Measurements from ENCODE around the gene LMF1. TPM values are rescaled to one million over a fixed set of nuclear protein-coding genes. Genes with fewer than 3 reads are reported as not detected.

Gene LMF1
- total and polyA plus RNA-seq, 9 of the 15 experiments (the other 6 are each of a cell fraction or from before 2014, with no cell fraction given): 0.11 to 1.6 (median 0.55) TPM; not detected in 1

- BruUV-seq (replicated peaks): no TSS peak
- no peak overlapping the region for H3K27ac ChIP-seq (ENCODE audit: extremely low read depth, low read depth, low read length)
- intact Hi-C loops (cut with micrococcal nuclease) (no loop called here), in situ Hi-C loops (cut with MboI) (no loop called here)
- H2AFZ ChIP-seq (ENCODE audit: low read depth, low read length): no peak overlapping the region
- no peaks in the 10 kb centered on the region for H3K36me3 ChIP-seq (ENCODE audit: control insufficient read depth, insufficient read depth, low read length)
- H3K9me3 ChIP-seq (replicated peaks; ENCODE audit: control insufficient read depth, insufficient read depth, low read depth, low read length): no peaks in the 10 kb centered on the region
- peaks cover 5% of the 10 kb centered on the region; the same call in 1 of the 2 replicates for H4K20me1 ChIP-seq (replicated peaks; ENCODE audit: control insufficient read depth, insufficient read depth, low read length)
- H3K9me1 ChIP-seq (ENCODE audit: control insufficient read depth, insufficient read depth, low read length): no peaks in the 10 kb centered on the region
- FAIRE-seq (no peak), DNase-seq (ENCODE audit: extremely low read depth in 1 of 4, low spot score in 3 of 4) (no peak), ATAC-seq (no peak)
- ChIA-PET POLR2A (interaction anchor here (0.6 to 0.8 kb wide), 2 partner anchors 10 to 186 kb away, joined by 3 read pairs; no protein-coding TSS in a partner anchor), CTCF (ENCODE audit: low intra/inter-chr PET ratio) (no interaction called here)
- no peak overlapping the region for H3K4me3 ChIP-seq
- WGBS (ENCODE audit: insufficient coverage, low coverage, missing lambda C conversion rate): 2% methylated on average over 15 of the region's 15 CpGs
- H3K27me3 ChIP-seq (ENCODE audit: control insufficient read depth in 2 of 2, insufficient read depth in 2 of 2, low read length in 2 of 2): peaks cover 19 to 64% of the 10 kb centered on the region in 2 experiments; a peak in 4 of 5 replicates
- H3K4me1 ChIP-seq (replicated peaks in 1 of 2; ENCODE audit: control insufficient read depth in 2 of 2, insufficient read depth in 2 of 2, low read length in 2 of 2): peaks cover 0 to 9% of the 10 kb centered on the region in 2 experiments; a peak in 1 of 5 replicates
- H3K79me2 ChIP-seq (ENCODE audit: control insufficient read depth, insufficient read depth, low read length): no peaks in the 10 kb centered on the region
- H3K4me2 ChIP-seq (ENCODE audit: insufficient read depth, low read length): no peak overlapping the region
- H3K9ac ChIP-seq (ENCODE audit: insufficient read depth in 1 of 2, low read depth in 2 of 2, low read length in 2 of 2): no peak overlapping the region
- TF ChIP-seq POU5F1 (IDR thresholded peaks at IDR 0.05; ENCODE audit: borderline replicate concordance, low read depth, low read length, partially characterized antibody) (no peak), KHSRP (IDR thresholded peaks at IDR 0.05) (no peak), MYBL2 (IDR thresholded peaks at IDR 0.05; ENCODE audit: low read depth) (no peak), MYBL2 (CRISPR knock-in tag; IDR thresholded peaks at IDR 0.05; ENCODE audit: borderline replicate concordance) (no peak), ZFX (CRISPR knock-in tag; IDR thresholded peaks at IDR 0.05) (no peak), MTA1 (IDR thresholded peaks at IDR 0.05; ENCODE audit: borderline replicate concordance) (no peak), NCOA2 (IDR thresholded peaks at IDR 0.05; ENCODE audit: partially characterized antibody in 2 of 2) (no peak), ZNF592 (IDR thresholded peaks at IDR 0.05) (no peak), POLR2B (IDR thresholded peaks at IDR 0.05; ENCODE audit: low read depth, partially characterized antibody) (no peak), SFPQ (IDR thresholded peaks at IDR 0.05; ENCODE audit: low read depth, low read length) (no peak), ARID3B (CRISPR knock-in tag; IDR thresholded peaks at IDR 0.05; ENCODE audit: borderline replicate concordance) (no peak), PCBP2 (IDR thresholded peaks at IDR 0.05; ENCODE audit: low read depth, low read length, poor library complexity, severe bottlenecking) (no peak), CBFA2T2 (conservative IDR thresholded peaks at IDR 0.05) (no peak), ZNF263 (CRISPR knock-in tag; IDR thresholded peaks at IDR 0.05; ENCODE audit: borderline replicate concordance) (no peak), ZNF561 (CRISPR knock-in tag; conservative IDR thresholded peaks at IDR 0.05) (no peak), SMAD1 (IDR thresholded peaks at IDR 0.05; ENCODE audit: low read depth, low read length, partially characterized antibody) (no peak)
These were observed 63.4 kb downstream of the LMF1 start for GRCh38 chr16:907361-907760.

Data from K562 (cell line).